DMS153 (cell line): ENCODE data around the gene DEDD.
A peak's percentile ranks its signal among the peaks of the same experiment; 100 is the strongest.

ENCODE experiments used
- DNase-seq: peaks from one replicate; lab custom pipeline; 2025; lab: John Stamatoyannopoulos, UW

The DEDD gene

GRCh38 chr1:161072751-161073449 lies 59.6 kb downstream of the DEDD start:
- DNase-seq, result no peak

GRCh38 chr1:161071886-161072371 lies 60.5 kb downstream of the DEDD start:
- DNase-seq, result peak; percentile 61
